Mesothelial cell of epicardium (in vitro differentiated cells): Measurements from ENCODE around the gene UNC93A. TPM values are rescaled to one million over a fixed set of nuclear protein-coding genes. Genes with fewer than 3 reads are reported as not detected.

Source experiments
- DNase-seq, 2 experiments: peaks; one replicate each; pipeline ENCODE4 v3.0.0; 2021; ENCODE audit warnings: low spot score in 2 of 2; ENCODE audit not compliant: unreplicated experiment in 2 of 2
- H3K27ac Mint-ChIP-seq: 2 replicates; pipeline ENCODE4 v1.8.0; 2021; ENCODE audit warnings: mixed read lengths
- H3K27me3 Mint-ChIP-seq: 2 replicates; pipeline ENCODE4 v1.8.0; 2021; ENCODE audit warnings: low read depth, mixed read lengths
- H3K36me3 Mint-ChIP-seq: 2 replicates; pipeline ENCODE4 v1.8.0; 2021; ENCODE audit warnings: mixed read lengths
- H3K4me1 Mint-ChIP-seq: 2 replicates; pipeline ENCODE4 v1.8.0; 2021; ENCODE audit warnings: mixed read lengths
- H3K4me3 Mint-ChIP-seq: 2 replicates; pipeline ENCODE4 v1.8.0; 2021; ENCODE audit warnings: mild to moderate bottlenecking, moderate library complexity, mixed read lengths
- H3K9me3 Mint-ChIP-seq: 2 replicates; pipeline ENCODE4 v1.8.0; 2021; ENCODE audit warnings: mixed read lengths
- total RNA-seq: library from RNA; stranded (reverse); gene quantifications from 3 replicates; pipeline ENCODE4 v1.2.1, GENCODE V29; 2021
- TF ChIP-seq, protein P1 (sequence below): fragments of 200-600 bp; sonication (generic); IDR thresholded peaks from one replicate; pipeline ENCODE4 v1.5.0; 2021; ENCODE audit warnings: antibody characterized with exemption; ENCODE audit not compliant: unreplicated experiment

UNC93A gene
- total RNA-seq, 1 donor from 2014 or later = not detected

DNA sequence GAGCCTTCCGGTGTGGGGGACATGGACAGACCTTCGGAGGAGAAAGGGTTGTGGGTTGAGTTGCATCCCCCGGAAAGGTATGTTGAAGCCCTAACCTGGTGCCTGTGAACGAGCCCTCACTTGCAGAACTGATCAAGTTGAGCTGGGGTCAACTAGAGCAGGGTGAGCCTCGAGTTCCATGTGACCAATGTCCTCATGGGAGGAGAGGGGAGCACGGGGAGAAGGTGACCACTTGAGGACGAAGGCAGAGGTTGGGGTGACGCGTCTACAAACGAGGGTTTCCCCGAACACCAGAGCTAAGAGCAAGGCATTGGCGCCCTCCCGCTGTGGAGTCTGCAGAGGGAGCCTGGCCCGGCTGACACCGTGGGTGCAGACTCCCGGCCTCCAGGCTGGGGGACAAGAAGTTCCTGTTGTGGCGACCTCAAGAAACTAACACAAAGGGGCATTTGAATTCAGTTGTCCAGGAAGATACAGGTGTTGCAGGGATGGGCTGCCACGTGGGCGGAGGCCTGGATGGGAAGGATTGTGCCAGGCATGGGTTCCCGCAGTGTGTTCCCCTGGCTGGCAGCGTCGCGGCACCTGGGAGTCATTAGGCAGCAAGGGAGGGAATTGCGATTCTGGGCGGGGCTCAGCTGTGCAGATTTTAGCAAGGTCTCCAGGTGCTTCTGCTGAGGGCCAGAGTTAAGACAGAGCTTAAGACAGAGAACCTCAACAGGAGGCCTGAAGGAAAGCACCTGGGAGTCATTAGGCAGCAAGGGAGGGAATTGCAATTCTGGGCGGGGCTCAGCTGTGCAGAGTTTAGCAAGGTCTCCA, 20.4 kb upstream of the UNC93A start:
- H3K9me3 Mint-ChIP-seq = no peaks in the 10 kb centered on the region
- no peak overlapping the region for H3K27ac Mint-ChIP-seq
- no peak for DNase-seq
- H3K4me1 Mint-ChIP-seq = peaks cover 36% of the 10 kb centered on the region
- no peaks in the 10 kb centered on the region for H3K27me3 Mint-ChIP-seq
- H3K4me3 Mint-ChIP-seq = no peak overlapping the region
- H3K36me3 Mint-ChIP-seq = no peaks in the 10 kb centered on the region
- TF ChIP-seq, protein P1, sequence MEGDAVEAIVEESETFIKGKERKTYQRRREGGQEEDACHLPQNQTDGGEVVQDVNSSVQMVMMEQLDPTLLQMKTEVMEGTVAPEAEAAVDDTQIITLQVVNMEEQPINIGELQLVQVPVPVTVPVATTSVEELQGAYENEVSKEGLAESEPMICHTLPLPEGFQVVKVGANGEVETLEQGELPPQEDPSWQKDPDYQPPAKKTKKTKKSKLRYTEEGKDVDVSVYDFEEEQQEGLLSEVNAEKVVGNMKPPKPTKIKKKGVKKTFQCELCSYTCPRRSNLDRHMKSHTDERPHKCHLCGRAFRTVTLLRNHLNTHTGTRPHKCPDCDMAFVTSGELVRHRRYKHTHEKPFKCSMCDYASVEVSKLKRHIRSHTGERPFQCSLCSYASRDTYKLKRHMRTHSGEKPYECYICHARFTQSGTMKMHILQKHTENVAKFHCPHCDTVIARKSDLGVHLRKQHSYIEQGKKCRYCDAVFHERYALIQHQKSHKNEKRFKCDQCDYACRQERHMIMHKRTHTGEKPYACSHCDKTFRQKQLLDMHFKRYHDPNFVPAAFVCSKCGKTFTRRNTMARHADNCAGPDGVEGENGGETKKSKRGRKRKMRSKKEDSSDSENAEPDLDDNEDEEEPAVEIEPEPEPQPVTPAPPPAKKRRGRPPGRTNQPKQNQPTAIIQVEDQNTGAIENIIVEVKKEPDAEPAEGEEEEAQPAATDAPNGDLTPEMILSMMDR = no peak

GRCh38 chr6:167272151-167272550, 19.0 kb upstream of the UNC93A start:
- Mint-ChIP-seq H3K4me3 (no peak overlapping the region), H3K9me3 (no peaks in the 10 kb centered on the region), H3K36me3 (no peaks in the 10 kb centered on the region), H3K27me3 (no peaks in the 10 kb centered on the region), H3K27ac (no peak overlapping the region), H3K4me1 (peaks cover 29% of the 10 kb centered on the region)
- DNase-seq = no peak
- TF ChIP-seq, protein P1 = no peak

DNA sequence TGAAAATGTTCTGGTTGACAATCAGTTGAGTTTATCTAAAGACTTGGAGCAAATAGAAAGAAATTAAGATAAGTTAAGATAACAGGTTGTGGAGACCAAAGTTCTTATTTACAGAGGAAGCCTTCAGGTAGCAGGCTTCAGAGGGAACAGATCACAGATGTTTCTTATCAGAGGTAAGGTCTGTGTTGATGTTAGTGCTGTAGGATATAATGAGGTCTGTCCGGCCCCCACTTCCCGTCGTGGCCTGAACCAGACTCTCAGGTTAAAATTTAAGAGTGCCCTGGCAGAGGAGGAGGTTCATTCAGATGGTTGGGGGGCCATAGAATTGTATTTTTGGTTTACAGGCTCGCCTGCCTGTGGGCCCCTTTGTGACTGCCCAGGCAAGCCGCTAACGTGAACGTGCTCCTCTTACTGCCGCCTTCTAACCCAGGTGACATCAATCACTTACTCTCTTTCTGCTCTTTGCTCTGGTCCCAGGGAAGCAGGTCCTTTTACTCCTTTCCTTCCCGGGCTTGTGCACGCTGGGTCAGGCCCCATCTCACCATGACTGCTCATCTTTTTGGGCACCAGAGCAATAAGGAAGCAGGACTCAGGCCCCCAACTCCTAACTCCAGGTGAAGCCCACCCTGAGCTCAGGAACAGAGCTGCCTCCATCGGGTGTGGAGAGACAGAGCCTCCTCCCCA, 18.3 kb upstream of the UNC93A start:
- Mint-ChIP-seq H3K36me3 (no peaks in the 10 kb centered on the region), H3K4me1 (peaks cover 23% of the 10 kb centered on the region), H3K27ac (no peak overlapping the region), H3K27me3 (peaks cover 4% of the 10 kb centered on the region), H3K4me3 (no peak overlapping the region), H3K9me3 (no peaks in the 10 kb centered on the region)
- TF ChIP-seq, protein P1 = no peak
- no peak for DNase-seq

GRCh38 chr6:167274270-167274669, 16.8 kb upstream of the UNC93A start:
- Mint-ChIP-seq H3K9me3 (no peaks in the 10 kb centered on the region), H3K27me3 (peaks cover 4% of the 10 kb centered on the region), H3K27ac (no peak overlapping the region), H3K4me3 (no peak overlapping the region), H3K36me3 (no peaks in the 10 kb centered on the region), H3K4me1 (peaks cover 24% of the 10 kb centered on the region)
- DNase-seq = no peak
- TF ChIP-seq, protein P1 = no peak

DNA sequence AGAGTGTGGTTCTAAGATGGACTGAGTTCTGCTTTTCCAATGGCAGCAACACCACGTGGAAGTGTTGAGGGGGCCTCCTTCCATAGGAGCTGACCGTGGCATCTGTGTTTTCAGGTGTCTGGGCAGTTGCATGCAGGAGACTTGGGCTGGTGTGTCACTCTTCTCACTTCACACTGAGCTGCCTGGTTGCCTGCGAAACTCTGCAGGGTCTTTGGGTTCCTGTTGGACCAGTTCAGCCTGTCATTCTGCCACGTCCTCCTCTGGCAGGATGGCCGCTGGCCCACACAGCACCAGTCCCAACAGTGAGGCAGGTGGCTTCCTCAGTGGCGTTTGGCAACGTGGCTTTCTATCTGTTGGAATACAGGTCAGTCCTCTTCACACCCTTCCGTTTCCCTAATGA, 16.1 kb upstream of the UNC93A start:
- Mint-ChIP-seq H3K27me3 (peaks cover 4% of the 10 kb centered on the region), H3K36me3 (no peaks in the 10 kb centered on the region), H3K4me3 (no peak overlapping the region), H3K27ac (no peak overlapping the region), H3K4me1 (peaks cover 30% of the 10 kb centered on the region), H3K9me3 (no peaks in the 10 kb centered on the region)
- TF ChIP-seq, protein P1 = no peak
- no peak for DNase-seq
